Ovary (tissue), 3 donors: ENCODE results near the gene JAG2.

Experiments used
- CTCF ChIP-seq, 3 donors: fragments of 450-650 bp in 2 of 3; fragments of 200-600 bp in 1 of 3; IDR thresholded peaks; one replicate each; pipeline versions ENCODE4 v1.5.1 to v1.8.0; 2016 to 2022; ENCODE audit warnings: antibody characterized with exemption in 3 of 3, mild to moderate bottlenecking in 1 of 3
- EP300 ChIP-seq: sonication (generic); formaldehyde crosslinking; IDR thresholded peaks from one replicate; pipeline ENCODE4 v1.6.1; 2017; ENCODE audit warnings: antibody characterized with exemption
- POLR2A ChIP-seq: fragments of 450-650 bp; IDR thresholded peaks from one replicate; pipeline ENCODE4 v1.6.1; 2017; ENCODE audit warnings: antibody characterized with exemption, mild to moderate bottlenecking, moderate library complexity
- donor health status: DM: no; HTN: no; CAD: no.

GRCh38 chr14:105176513-105176912, 7.9 kb upstream of the JAG2 start:
- TF ChIP-seq CTCF (IDR thresholded peaks at IDR 0.05) (no peak), POLR2A (no peak), EP300 (no peak)
